OCI-LY3 (cell line): ENCODE data around the gene DAZL.

Experiments
- CTCF ChIP-seq: fragments of 200-600, 300-600 bp; sonication (generic); IDR thresholded peaks from 2 replicates; pipeline ENCODE4 v1.5.1; 2014; ENCODE audit warnings: antibody characterized with exemption, low read length, low read depth
- EZH2phosphoT487 ChIP-seq: fragments of 200-600 bp; shearing (Covaris generic); IDR thresholded peaks from 2 replicates; pipeline ENCODE4 v1.6.1; 2018; ENCODE audit warnings: antibody characterized with exemption, mixed run types, low read depth

- TF ChIP-seq CTCF: no peak
- TF ChIP-seq EZH2phosphoT487: no peak
Measured at GRCh38 chr3:16604887-16605602, at the start of gene DAZL.
